HEK293T (cell line): ENCODE results near the gene CPA4.

Experiments used
- CTCF ChIA-PET: fragments of 350-600 bp; formaldehyde crosslinking; extraction: SDS; loops from one replicate; lab custom pipeline; 2021; ENCODE audit warnings: antibody characterized with exemption, inconsistent platforms; lab: Yijun Ruan, JAX
- POLR2A ChIA-PET: fragments of 350-600 bp; formaldehyde crosslinking; extraction: SDS; loops from one replicate; lab custom pipeline; 2020; ENCODE audit warnings: antibody characterized with exemption, inconsistent platforms; lab: Yijun Ruan, JAX
- DNase-seq: peaks from one replicate; pipeline ENCODE4 v3.0.0; 2012; ENCODE audit warnings: mixed read lengths; ENCODE audit errors: extremely low spot score
- ARNT ChIP-seq: fragments of 450-650 bp; IDR thresholded peaks from 2 replicates; pipeline ENCODE4 v1.6.1; 2017; ENCODE audit warnings: mild to moderate bottlenecking
- BHLHE40 ChIP-seq: fragments of 450-650 bp; IDR thresholded peaks from 2 replicates; pipeline ENCODE4 v1.6.1; 2016; ENCODE audit warnings: mild to moderate bottlenecking, moderate library complexity, borderline replicate concordance
- CTBP1 ChIP-seq: fragments of 450-650 bp; IDR thresholded peaks from 2 replicates; pipeline ENCODE4 v1.6.1; 2016; ENCODE audit warnings: borderline replicate concordance
- ELF4 ChIP-seq: fragments of 450-650 bp; IDR thresholded peaks from 2 replicates; pipeline ENCODE4 v1.6.1; 2017; ENCODE audit warnings: antibody characterized with exemption
- FOXA1 ChIP-seq: fragments of 450-650 bp; IDR thresholded peaks from 2 replicates; pipeline ENCODE4 v1.6.1; 2016; ENCODE audit warnings: mild to moderate bottlenecking
- FOXK2 ChIP-seq: fragments of 450-650 bp; IDR thresholded peaks from 2 replicates; pipeline ENCODE4 v1.6.1; 2016; ENCODE audit warnings: mild to moderate bottlenecking
- FOXM1 ChIP-seq: fragments of 450-650 bp; IDR thresholded peaks from 2 replicates; pipeline ENCODE4 v1.6.1; 2017; ENCODE audit warnings: mild to moderate bottlenecking, borderline replicate concordance
- HDGF ChIP-seq: fragments of 450-650 bp; IDR thresholded peaks from 2 replicates; pipeline ENCODE4 v1.6.1; 2017; ENCODE audit warnings: antibody characterized with exemption, borderline replicate concordance
- L3MBTL2 ChIP-seq: fragments of 450-650 bp; conservative IDR thresholded peaks from 2 replicates; pipeline ENCODE4 v1.6.1; 2016; ENCODE audit warnings: mild to moderate bottlenecking
- LEF1 ChIP-seq: fragments of 450-650 bp; IDR thresholded peaks from 2 replicates; pipeline ENCODE4 v1.6.1; 2017; ENCODE audit warnings: mild to moderate bottlenecking, borderline replicate concordance
- NFRKB ChIP-seq: fragments of 450-650 bp; IDR thresholded peaks from 2 replicates; pipeline ENCODE4 v1.6.1; 2016; ENCODE audit warnings: mild to moderate bottlenecking, moderate library complexity
- PKNOX1 ChIP-seq: fragments of 450-650 bp; IDR thresholded peaks from 2 replicates; pipeline ENCODE4 v1.6.1; 2016
- SP1 ChIP-seq: fragments of 450-650 bp; IDR thresholded peaks from 2 replicates; pipeline ENCODE4 v1.6.1; 2017
- SUZ12 ChIP-seq: fragments of 450-650 bp; IDR thresholded peaks from 2 replicates; pipeline ENCODE4 v1.6.1; 2016; ENCODE audit warnings: mild to moderate bottlenecking
- TARDBP ChIP-seq: fragments of 450-650 bp; IDR thresholded peaks from 2 replicates; pipeline ENCODE4 v1.6.1; 2016
- ZNF384 ChIP-seq: fragments of 450-650 bp; IDR thresholded peaks from 2 replicates; pipeline ENCODE4 v1.6.1; 2016

The CPA4 gene

GRCh38 chr7:130279286-130279685, 13.7 kb upstream of the CPA4 start:
- DNase-seq: no peak
- no peak for TF ChIP-seq ELF4
- TF ChIP-seq ZNF384: no peak
- no peak for TF ChIP-seq FOXK2
- TF ChIP-seq FOXA1: no peak
- TF ChIP-seq CTBP1: no peak
- no peak for TF ChIP-seq SP1
- TF ChIP-seq FOXM1: no peak
- no peak for TF ChIP-seq L3MBTL2
- no peak for TF ChIP-seq ARNT
- no peak for TF ChIP-seq NFRKB
- no peak for TF ChIP-seq PKNOX1
- no peak for TF ChIP-seq LEF1
- TF ChIP-seq TARDBP: no peak
- TF ChIP-seq HDGF: no peak
- TF ChIP-seq BHLHE40: no peak
- TF ChIP-seq SUZ12: no peak
- POLR2A ChIA-PET: no interaction called here
- CTCF ChIA-PET: no interaction called here

- TF ChIP-seq BHLHE40: no peak
- TF ChIP-seq ZNF384: no peak
- TF ChIP-seq SUZ12: no peak
- TF ChIP-seq L3MBTL2: no peak
- TF ChIP-seq LEF1: no peak
- TF ChIP-seq NFRKB: no peak
- no peak for TF ChIP-seq FOXA1
- no peak for TF ChIP-seq FOXK2
- no peak for TF ChIP-seq SP1
- TF ChIP-seq FOXM1: no peak
- TF ChIP-seq HDGF: no peak
- TF ChIP-seq CTBP1: no peak
- no peak for TF ChIP-seq TARDBP
- TF ChIP-seq ARNT: no peak
- TF ChIP-seq PKNOX1: no peak
These were observed 13.1 kb upstream of the CPA4 start for GRCh38 chr7:130279906-130280305.

DNA sequence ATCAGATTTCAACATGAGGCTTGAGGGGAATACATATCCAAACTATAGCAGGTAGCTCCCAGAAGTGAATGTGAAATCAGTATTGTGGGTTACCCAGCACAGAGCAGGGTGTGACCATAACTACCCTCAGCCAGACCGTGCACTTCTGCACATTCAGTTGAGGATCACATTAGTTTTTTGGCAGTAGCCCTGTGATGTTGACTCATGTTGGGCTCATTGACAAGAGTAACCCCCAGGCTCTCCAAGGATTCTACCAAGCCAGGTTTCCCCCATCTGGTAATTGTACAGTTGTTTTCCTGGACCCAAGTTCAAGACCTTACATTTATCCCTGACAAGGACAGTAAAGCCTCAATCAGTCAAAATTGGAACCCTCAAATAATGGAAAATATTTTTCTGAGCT, 11.7 kb upstream of the CPA4 start:
- TF ChIP-seq ZNF384 (no peak), LEF1 (no peak), HDGF (no peak), FOXM1 (no peak), FOXK2 (no peak), ARNT (no peak), SP1 (no peak), SUZ12 (no peak), NFRKB (no peak), BHLHE40 (no peak), ELF4 (no peak), FOXA1 (no peak), TARDBP (no peak), PKNOX1 (no peak), L3MBTL2 (no peak), CTBP1 (no peak)
- CTCF ChIA-PET: no interaction called here
- no peak for DNase-seq

More at GRCh38 chr7:130279906-130280305, 13.1 kb upstream of the CPA4 start:
- ChIA-PET CTCF (no interaction called here), POLR2A (no interaction called here)
- no peak for DNase-seq

DNA sequence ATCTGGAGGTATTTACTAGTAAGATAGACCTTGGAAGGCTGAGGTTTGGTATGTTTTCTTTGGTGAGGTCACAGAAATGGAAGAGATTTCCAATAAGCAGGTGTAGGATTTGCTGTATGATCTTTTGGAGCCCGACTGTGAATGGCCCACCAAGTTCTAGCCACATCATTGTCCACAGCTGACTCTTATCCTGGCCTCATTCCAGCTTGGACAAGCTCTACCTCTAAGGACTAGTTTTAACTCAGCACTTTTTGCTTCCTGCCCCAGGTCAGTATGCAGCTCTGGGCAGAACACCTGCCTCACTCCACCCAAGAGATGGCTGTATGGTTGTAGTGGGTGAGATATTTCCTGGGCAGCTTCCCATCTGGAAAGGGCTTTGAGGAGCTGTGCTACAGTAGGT, 6.1 kb upstream of the CPA4 start:
- TF ChIP-seq HDGF (no peak), TARDBP (no peak), ELF4 (no peak), BHLHE40 (no peak), PKNOX1 (no peak), SUZ12 (no peak)
- DNase-seq: no peak
- ChIA-PET CTCF (no interaction called here), POLR2A (interaction anchor here (1.0 kb wide), 1 partner anchor 81 kb away, joined by 3 read pairs; the partner anchor contains the start of gene TMEM209)

More for the DNA sequence above, 11.7 kb upstream of the CPA4 start:
- POLR2A ChIA-PET: no interaction called here

GRCh38 chr7:130288168-130288567, 4.8 kb upstream of the CPA4 start:
- no peak for DNase-seq
- ChIA-PET CTCF (no interaction called here), POLR2A (no interaction called here)
- TF ChIP-seq ZNF384 (no peak), FOXK2 (no peak), ELF4 (no peak), NFRKB (no peak), TARDBP (no peak)

GRCh38 chr7:130288829-130289228, 4.1 kb upstream of the CPA4 start:
- DNase-seq: no peak
- POLR2A ChIA-PET: no interaction called here
- TF ChIP-seq SP1 (no peak), TARDBP (no peak), ELF4 (no peak), ZNF384 (no peak)
- CTCF ChIA-PET: no interaction called here
